OCI-LY7 (cell line): ENCODE results near the gene TOGARAM1. TPM values are rescaled to one million over a fixed set of nuclear protein-coding genes. Genes with fewer than 3 reads are reported as not detected.

ENCODE experiments used
- BruUV-seq: library from RNA; stranded (reverse); fragments of 400-500 nt; replicated peaks from 2 replicates; lab custom pipeline; 2021; lab: Mats Ljungman, UMichigan
- CTCF ChIA-PET: fragments of 300-600 bp; sonication (Branson Sonifier 250); formaldehyde crosslinking; loops from one replicate; lab custom pipeline; 2022; ENCODE audit warnings: antibody characterized with exemption; ENCODE audit not compliant: unreplicated experiment; lab: Charles Lee
- POLR2A ChIA-PET: fragments of 300-600 bp; sonication (Branson Sonifier 250); formaldehyde crosslinking; loops from one replicate; lab custom pipeline; 2022; ENCODE audit warnings: antibody characterized with exemption; lab: Charles Lee
- DNase-seq: peaks from one replicate; pipeline ENCODE4 v3.0.0-alpha.2; 2015; ENCODE audit warnings: low spot score
- H2AFZ ChIP-seq: fragments of 200-600 bp; sonication (generic), shearing (Covaris generic); 2 replicates; pipeline ENCODE4 v1.6.1; 2014; ENCODE audit warnings: mild to moderate bottlenecking, antibody characterized with exemption, low read length, moderate library complexity
- H3K27ac ChIP-seq: fragments of 200-600 bp; sonication (generic); 2 replicates; pipeline ENCODE4 v1.5.1; 2014; ENCODE audit warnings: mixed run types, low read depth, mild to moderate bottlenecking, moderate library complexity, low read length, inconsistent platforms; ENCODE audit not compliant: poor library complexity, severe bottlenecking
- H3K36me3 ChIP-seq: fragments of 200-600 bp; sonication (generic); 2 replicates; pipeline ENCODE4 v1.6.1; 2014; ENCODE audit warnings: mild to moderate bottlenecking, antibody characterized with exemption, low read length, moderate library complexity, mixed read lengths; ENCODE audit not compliant: insufficient read depth
- H3K4me1 ChIP-seq: fragments of 200-600 bp; sonication (generic); 2 replicates; pipeline ENCODE4 v1.5.1; 2014; ENCODE audit warnings: mild to moderate bottlenecking, low read length; ENCODE audit not compliant: insufficient read depth, poor library complexity, severe bottlenecking
- H3K4me2 ChIP-seq: fragments of 200-600 bp; sonication (generic); 2 replicates; pipeline ENCODE4 v1.6.1; 2014; ENCODE audit warnings: mild to moderate bottlenecking, low read length
- H3K4me3 ChIP-seq: fragments of 200-600 bp; sonication (generic); 2 replicates; pipeline ENCODE4 v1.5.1; 2014; ENCODE audit warnings: mild to moderate bottlenecking, low read depth, low read length; ENCODE audit not compliant: poor library complexity, severe bottlenecking
- H3K79me2 ChIP-seq: fragments of 200-600 bp; sonication (generic); 2 replicates; pipeline ENCODE4 v1.6.1; 2016; ENCODE audit warnings: low read depth, mild to moderate bottlenecking, low read length, moderate library complexity, mixed read lengths; ENCODE audit not compliant: insufficient read depth
- H3K9me2 ChIP-seq: fragments of 200-600 bp; sonication (generic); 2 replicates; pipeline ENCODE4 v1.6.1; 2016; ENCODE audit warnings: mild to moderate bottlenecking, low read length, mixed read lengths; ENCODE audit not compliant: insufficient read depth
- H3K9me3 ChIP-seq: fragments of 200-600 bp; sonication (generic); 2 replicates; pipeline ENCODE4 v1.6.1; 2014; ENCODE audit warnings: mild to moderate bottlenecking, mixed run types, low read length, mixed read lengths
- H4K20me1 ChIP-seq: fragments of 200-600 bp; sonication (generic); 2 replicates; pipeline ENCODE4 v1.6.1; 2014; ENCODE audit warnings: mild to moderate bottlenecking, antibody characterized with exemption, low read length, moderate library complexity, mixed read lengths; ENCODE audit not compliant: insufficient read depth
- CTCF ChIP-seq: fragments of 200-600 bp; sonication (generic); conservative IDR thresholded peaks from 2 replicates; pipeline ENCODE4 v1.5.1; 2014; ENCODE audit warnings: mild to moderate bottlenecking, antibody characterized with exemption, low read length, moderate library complexity, mixed read lengths
- EZH2phosphoT487 ChIP-seq: fragments of 200-600 bp; sonication (generic); IDR thresholded peaks from 2 replicates; pipeline ENCODE4 v1.6.1; 2018; ENCODE audit warnings: low read depth, borderline replicate concordance, mild to moderate bottlenecking, mixed run types, antibody characterized with exemption, low read length, moderate library complexity, mixed read lengths
- intact Hi-C: fragments of 100-400 bp; cut with micrococcal nuclease; formaldehyde crosslinking; loops from one replicate; pipeline ENCODE4 v1.10.0; 2022; ENCODE audit not compliant: unreplicated experiment
- total RNA-seq, 2 experiments: library from RNA; depleted of rRNA in 1 of 2; stranded (reverse); fragments of >200 nt in 1 of 2; shearing (Covaris generic) in 1 of 2; gene quantifications; 2 replicates each; pipeline ENCODE4 v1.2.3, GENCODE V29; 2014 to 2022

TOGARAM1 gene
- total RNA-seq, 2 experiments from 2014 or later = 11.4 to 11.6 TPM

GRCh38 chr14:44982594-44982993 lies 20.6 kb downstream of the TOGARAM1 start:
- Histone ChIP-seq H3K9me3 (no peaks in the 10 kb centered on the region), H3K27ac (no peak overlapping the region), H4K20me1 (no peaks in the 10 kb centered on the region), H3K36me3 (peaks cover 20% of the 10 kb centered on the region), H3K79me2 (peaks cover 85% of the 10 kb centered on the region), H3K4me2 (no peak overlapping the region), H3K4me3 (no peak overlapping the region), H3K4me1 (no peaks in the 10 kb centered on the region), H3K9me2 (no peaks in the 10 kb centered on the region), H2AFZ (no peak overlapping the region)
- no TSS peak for BruUV-seq
- ChIA-PET POLR2A (no interaction called here), CTCF (no interaction called here)
- intact Hi-C loops = no loop called here
- no peak for TF ChIP-seq CTCF
- no peak for TF ChIP-seq EZH2phosphoT487
- DNase-seq = no peak

GRCh38 chr14:44988694-44989093 lies 26.7 kb downstream of the TOGARAM1 start:
- peaks cover 5% of the 10 kb centered on the region for H3K4me1 ChIP-seq
- peak; percentile 13 for DNase-seq
- H3K27ac ChIP-seq = no peak overlapping the region
- H3K79me2 ChIP-seq = peaks cover 66% of the 10 kb centered on the region
- no TSS peak for BruUV-seq
- H3K9me3 ChIP-seq = peaks cover 14% of the 10 kb centered on the region; the same call in 1 of the 2 replicates
- H3K9me2 ChIP-seq = no peaks in the 10 kb centered on the region
- CTCF ChIA-PET = interaction anchor here (0.7 kb wide), 1 partner anchor 25 kb away, joined by 3 read pairs; no protein-coding TSS in a partner anchor
- no peak overlapping the region for H3K4me3 ChIP-seq
- no peaks in the 10 kb centered on the region for H4K20me1 ChIP-seq
- H3K4me2 ChIP-seq = no peak overlapping the region
- POLR2A ChIA-PET = interaction anchor here (0.7 to 1.3 kb wide), 4 partner anchors 10 to 128 kb away, joined by 3 to 5 read pairs (median 4); partner anchors contain the start of genes KLHL28 and TOGARAM1
- no peak overlapping the region for H2AFZ ChIP-seq
- H3K36me3 ChIP-seq = peaks cover 22% of the 10 kb centered on the region; the same call in 1 of the 2 replicates
- no peak for TF ChIP-seq EZH2phosphoT487
- no peak for TF ChIP-seq CTCF
- intact Hi-C loops = no loop called here
